ENCODE data around the gene ANKRD33.

GRCh38 chr12:51862947-51863346 is 25.0 kb upstream of the ANKRD33 start:
- TF ChIP-seq CTCF (IDR thresholded peaks at IDR 0.05) (no peak), EP300 (IDR thresholded peaks at IDR 0.05) (no peak), POLR2A (IDR thresholded peaks at IDR 0.05) (no peak), POLR2AphosphoS5 (IDR thresholded peaks at IDR 0.05) (no peak)
